Karpas-422 (cell line): ENCODE data around the gene SARDH. TPM values are rescaled to one million over a fixed set of nuclear protein-coding genes. Genes with fewer than 3 reads are reported as not detected.

Experiments used
- total RNA-seq: library from RNA; depleted of rRNA; stranded (reverse); fragments of >200 nt; shearing (Covaris generic); gene quantifications from 2 replicates; pipeline ENCODE4 v1.2.3, GENCODE V29; 2014; ENCODE audit warnings: low replicate concordance; rRNA removed

The SARDH gene
- total RNA-seq, 1 experiment from 2014 or later, result not detected

Other genes with a start within 250 kb of the SARDH start
- gene MYMK, start 213.4 kb downstream of the SARDH start, total RNA-seq, result not detected in 2 replicates
- gene ADAMTSL2, start 203.6 kb downstream of the SARDH start, total RNA-seq, result not detected in 2 replicates
- not detected in 2 replicates for gene FAM163B, start 129.0 kb downstream of the SARDH start, total RNA-seq
- gene DBH, start 102.0 kb downstream of the SARDH start, total RNA-seq, result not detected in 2 replicates